Measurements from ENCODE around the gene SIRPB1.

- TF ChIP-seq CTCF (conservative IDR thresholded peaks at IDR 0.05 in 1 of 2, IDR thresholded peaks at IDR 0.05 in 1 of 2; ENCODE audit: extremely low read depth in 1 of 2, insufficient read depth in 1 of 2, low read depth in 1 of 2, low read length in 2 of 2) (no peak), EZH2 (IDR thresholded peaks at IDR 0.05; ENCODE audit: borderline replicate concordance, low read length) (no peak)
Measured at GRCh38 chr20:1651268-1652058, 31.7 kb upstream of the SIRPB1 start.
